Activated CD8-positive, alpha-beta memory T cell treated with anti-CD3 and anti-CD28 coated beads, Interleukin-2, amount 50 U/mL, for 24 hours (primary cell): ENCODE measurements around the gene RBM34.
A peak's percentile ranks its signal among the peaks of the same experiment; 100 is the strongest.
"Not testable (repeated sequence)": the region's sequence is repeated elsewhere in the genome, so short reads cannot be mapped to it uniquely, and the experiment has no call there.

Source experiments
- DNase-seq: peaks from one replicate; pipeline ENCODE4 v3.0.0-alpha.2; 2020; ENCODE audit errors: extremely low read depth

RBM34 gene

GRCh38 chr1:235160957-235161684 lies at the start of gene RBM34:
Gene RBM34 (minus strand): TSS chr1:235161250. CDS start chr1:235161226, 24 bp downstream.
- peak; percentile 86 for DNase-seq

- DNase-seq: no peak
Measured at GRCh38 chr1:235207209-235207565, 46.1 kb upstream of the RBM34 start.

GRCh38 chr1:235206533-235207208 lies 45.6 kb upstream of the RBM34 start:
- DNase-seq: no peak

- DNase-seq: no peak
Measured at GRCh38 chr1:235205687-235206086, 44.6 kb upstream of the RBM34 start.

- DNase-seq: no peak
Measured at GRCh38 chr1:235203428-235203827, 42.4 kb upstream of the RBM34 start.

- not testable (repeated sequence) for DNase-seq
Measured at GRCh38 chr1:235202447-235202846, 41.4 kb upstream of the RBM34 start.

GRCh38 chr1:235199441-235199840 lies 38.4 kb upstream of the RBM34 start:
- no peak for DNase-seq

- no peak for DNase-seq
Measured at GRCh38 chr1:235190431-235190830, 29.4 kb upstream of the RBM34 start.

GRCh38 chr1:235187316-235187715 lies 26.3 kb upstream of the RBM34 start:
- DNase-seq: no peak

GRCh38 chr1:235181561-235182245 lies 20.7 kb upstream of the RBM34 start:
- no peak for DNase-seq

GRCh38 chr1:235180916-235181460 lies 19.9 kb upstream of the RBM34 start:
- DNase-seq: no peak

- no peak for DNase-seq
Measured at GRCh38 chr1:235176486-235176885, 15.4 kb upstream of the RBM34 start.

- DNase-seq: no peak
Measured at GRCh38 chr1:235169986-235170385, 8.9 kb upstream of the RBM34 start.

- DNase-seq: no peak
Measured at GRCh38 chr1:235168375-235168774, 7.3 kb upstream of the RBM34 start.

GRCh38 chr1:235161685-235162327 lies 756 bp upstream of the RBM34 start:
- no peak for DNase-seq

GRCh38 chr1:235160383-235160956 lies 580 bp downstream of the RBM34 start:
- no peak for DNase-seq

- not testable (repeated sequence) for DNase-seq
Measured at GRCh38 chr1:235159930-235160329, 1.1 kb downstream of the RBM34 start.

- not testable (repeated sequence) for DNase-seq
Measured at GRCh38 chr1:235159284-235159683, 1.8 kb downstream of the RBM34 start.

GRCh38 chr1:235158680-235159079 lies 2.4 kb downstream of the RBM34 start:
- DNase-seq: no peak

- no peak for DNase-seq
Measured at GRCh38 chr1:235157150-235157549, 3.9 kb downstream of the RBM34 start.

GRCh38 chr1:235156740-235157139 lies 4.3 kb downstream of the RBM34 start:
- no peak for DNase-seq

GRCh38 chr1:235156265-235156664 lies 4.8 kb downstream of the RBM34 start:
- no peak for DNase-seq
